Sciatic nerve (tissue), 2 donors: ENCODE results near the gene TAC1. TPM values are rescaled to one million over a fixed set of nuclear protein-coding genes. Genes with fewer than 3 reads are reported as not detected.
"Not testable (repeated sequence)": the region's sequence is repeated elsewhere in the genome, so short reads cannot be mapped to it uniquely, and the experiment has no call there.

Experiments used
- ATAC-seq: fragments of 200-7000 bp; cut with Tn5 transposase; one replicate; pipeline ENCODE4 v1.9.1; 2020; ENCODE audit warnings: mild to moderate bottlenecking, moderate library complexity
- DNase-seq: peaks from one replicate; pipeline ENCODE4 v3.0.0-alpha.2; 2020; ENCODE audit warnings: low spot score
- intact Hi-C: fragments of 100-400 bp; cut with DNase I; formaldehyde crosslinking; loops from one replicate; pipeline ENCODE4 v1.14.2; 2022
- total RNA-seq: library from RNA; stranded (reverse); fragmentation: NEBNext Ultra II Directional; extraction: Animal tissue kit (Norgen Biotek cat#: 25700); gene quantifications from one replicate; pipeline ENCODE4 v1.2.1, GENCODE V29; 2021
- donor health status: DM: no; HTN: no; CAD: no.
- donor health status: DM: no; HTN: no; CAD: no.

TAC1 gene
- 5.9 TPM for total RNA-seq

DNA sequence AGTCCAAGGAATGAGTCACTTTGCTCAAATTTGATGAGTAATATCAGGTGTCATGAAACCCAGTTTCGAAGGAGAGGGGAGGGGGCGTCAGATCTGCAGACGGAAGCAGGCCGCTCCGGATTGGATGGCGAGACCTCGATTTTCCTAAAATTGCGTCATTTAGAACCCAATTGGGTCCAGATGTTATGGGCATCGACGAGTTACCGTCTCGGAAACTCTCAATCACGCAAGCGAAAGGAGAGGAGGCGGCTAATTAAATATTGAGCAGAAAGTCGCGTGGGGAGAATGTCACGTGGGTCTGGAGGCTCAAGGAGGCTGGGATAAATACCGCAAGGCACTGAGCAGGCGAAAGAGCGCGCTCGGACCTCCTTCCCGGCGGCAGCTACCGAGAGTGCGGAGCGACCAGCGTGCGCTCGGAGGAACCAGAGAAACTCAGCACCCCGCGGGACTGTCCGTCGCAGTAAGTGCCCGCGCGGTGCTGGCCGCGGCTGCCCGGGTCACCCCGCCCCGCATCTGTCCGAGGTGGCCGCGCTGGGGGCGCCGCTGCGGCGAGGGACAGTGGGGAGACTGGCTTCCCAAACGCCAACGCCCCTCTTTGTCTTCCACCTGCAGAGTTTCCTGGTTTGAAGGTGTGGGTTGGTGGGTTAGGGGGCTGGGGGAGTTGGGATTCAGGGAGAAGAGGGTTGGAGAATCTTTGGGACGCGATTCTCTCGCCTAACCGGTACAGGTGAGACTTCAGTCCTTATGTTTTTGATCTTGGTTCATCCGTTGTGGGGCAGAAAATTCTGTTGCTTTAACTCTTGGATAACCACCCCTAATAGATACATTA, at the start of gene TAC1:
Gene TAC1 (plus strand): TSS at position 351 of the 829 bp plus-strand sequence. CDS start 527 bp downstream, outside the sequence.
- DNase-seq (no peak), ATAC-seq (peak; percentile 68)
- intact Hi-C loops = no loop called here

DNA sequence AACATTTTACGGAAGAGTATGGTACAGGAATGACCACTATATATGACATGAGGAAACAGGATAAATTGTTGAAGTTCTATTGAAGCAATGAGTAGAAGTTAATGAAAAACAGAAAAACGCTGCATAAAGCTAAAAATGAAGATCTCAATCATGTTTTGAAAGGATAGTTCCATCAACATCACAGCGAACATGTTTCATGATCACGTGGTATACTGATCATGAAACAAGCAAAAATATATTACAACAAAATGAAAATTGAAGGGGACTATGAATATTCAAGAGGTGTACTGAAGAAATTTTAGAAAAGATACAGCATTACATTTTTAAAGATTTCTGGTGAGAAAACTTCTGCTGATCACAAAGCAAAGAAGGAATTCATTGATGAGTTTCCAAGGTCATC, 45.9 kb upstream of the TAC1 start:
- ATAC-seq = no peak
- no peak for DNase-seq
- intact Hi-C loops = no loop called here

DNA sequence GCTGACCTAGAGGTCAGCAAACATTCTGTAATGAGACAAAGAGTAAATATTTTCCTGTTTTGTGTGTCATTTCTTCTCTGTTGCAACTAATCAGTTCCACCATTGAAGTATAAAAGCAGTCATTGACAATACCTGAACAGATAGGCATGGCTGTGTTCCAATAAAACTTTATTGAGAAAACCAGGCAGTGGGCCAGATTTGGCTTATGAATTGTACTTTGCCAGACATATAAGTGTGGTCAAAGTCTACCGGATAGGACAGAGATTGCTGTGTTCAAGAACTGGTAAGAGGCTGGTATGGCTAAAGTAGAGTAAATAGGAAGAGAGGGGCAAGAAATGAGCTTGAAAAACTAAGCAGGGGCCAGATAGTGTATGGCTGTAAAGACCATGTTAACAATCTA, 38.3 kb upstream of the TAC1 start:
- DNase-seq (no peak), ATAC-seq (no peak)
- intact Hi-C loops = no loop called here

- intact Hi-C loops = no loop called here
- ATAC-seq = no peak
- no peak for DNase-seq
Observed at GRCh38 chr7:97694355-97694754, 37.5 kb upstream of the TAC1 start.

- intact Hi-C loops = no loop called here
- ATAC-seq (no peak), DNase-seq (no peak)
Observed at GRCh38 chr7:97697396-97697795, 34.5 kb upstream of the TAC1 start.

DNA sequence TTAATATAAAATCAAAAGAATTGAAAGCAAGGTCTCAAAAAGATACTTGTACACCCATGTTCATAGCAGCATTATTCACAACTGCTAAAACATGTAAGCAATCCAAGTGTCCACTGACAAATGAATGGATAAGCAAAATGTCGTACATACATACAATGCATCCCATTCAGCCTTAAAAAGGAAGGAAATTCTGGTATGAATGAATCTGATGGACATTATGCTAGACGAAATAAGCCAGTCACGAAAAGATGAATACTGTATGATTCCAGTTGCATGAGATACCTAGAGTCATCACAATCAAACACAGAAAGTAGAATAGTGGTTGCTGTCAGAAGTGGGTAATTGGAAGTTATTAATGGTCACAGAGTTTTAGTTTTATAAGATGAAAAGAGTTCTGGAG, 9.5 kb upstream of the TAC1 start:
- intact Hi-C loops = no loop called here
- ATAC-seq = no peak
- DNase-seq = no peak

DNA sequence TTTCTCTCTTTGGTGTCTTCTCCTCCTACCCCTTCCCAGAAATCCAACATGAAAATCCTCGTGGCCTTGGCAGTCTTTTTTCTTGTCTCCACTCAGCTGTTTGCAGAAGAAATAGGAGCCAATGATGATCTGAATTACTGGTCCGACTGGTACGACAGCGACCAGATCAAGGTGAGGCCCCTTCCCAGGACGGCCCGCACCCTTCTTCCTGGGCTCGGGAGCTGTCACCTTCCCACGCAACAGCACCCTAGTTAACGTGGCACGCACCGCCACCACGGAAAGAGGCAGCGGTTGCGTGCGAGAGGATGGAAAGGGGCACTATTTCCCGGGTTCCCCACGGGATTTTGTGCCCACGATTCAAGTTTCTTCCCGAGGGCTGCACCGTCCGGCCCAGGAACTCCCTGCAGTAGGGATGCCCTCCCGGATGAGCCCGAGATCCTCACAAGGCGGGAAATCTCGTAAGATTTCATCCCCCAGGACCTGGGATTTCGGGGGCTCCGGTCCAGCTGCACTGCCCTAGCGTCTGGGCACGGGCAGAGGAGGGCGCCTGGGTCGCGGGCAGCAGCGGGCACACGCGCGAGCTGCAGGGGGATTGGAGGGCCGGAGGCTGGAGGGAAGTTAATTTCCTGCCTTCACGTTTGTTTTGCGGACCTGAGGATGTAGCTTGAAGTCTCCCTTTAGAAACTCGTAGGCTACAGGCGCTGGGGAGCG, 834 bp downstream of the TAC1 start:
- DNase-seq = no peak
- ATAC-seq = peak; percentile 13
- intact Hi-C loops = no loop called here

- intact Hi-C loops = no loop called here
- DNase-seq (no peak), ATAC-seq (peak; percentile 32)
Observed at GRCh38 chr7:97733276-97734161, 1.6 kb downstream of the TAC1 start.

DNA sequence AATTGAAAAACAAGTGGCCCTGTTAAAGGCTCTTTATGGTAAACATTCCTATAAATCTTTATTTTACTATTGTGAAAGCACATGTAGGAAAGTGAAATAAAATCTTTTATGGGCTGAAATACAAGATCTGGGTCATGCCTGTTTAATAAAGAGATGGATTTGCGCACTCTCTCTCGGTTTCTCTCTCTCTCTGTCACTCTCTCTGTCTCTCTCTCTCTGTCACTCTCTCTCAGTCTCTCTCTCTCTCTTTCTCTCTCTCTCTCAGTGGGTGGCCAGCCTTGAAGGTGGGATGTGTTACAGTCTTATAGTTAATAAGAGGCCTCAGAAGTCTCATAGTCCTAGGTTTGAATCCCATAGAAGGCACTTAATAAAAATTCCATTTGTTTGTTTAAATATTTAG, 2.4 kb downstream of the TAC1 start:
- no peak for ATAC-seq
- intact Hi-C loops = no loop called here

GRCh38 chr7:97735075-97735474, 3.2 kb downstream of the TAC1 start:
- intact Hi-C loops = no loop called here
- no peak for DNase-seq
- no peak for ATAC-seq

More for the DNA sequence above, 2.4 kb downstream of the TAC1 start:
- DNase-seq = no peak

- no peak for ATAC-seq
- no peak for DNase-seq
- intact Hi-C loops = no loop called here
Observed at GRCh38 chr7:97748482-97748881, 16.6 kb downstream of the TAC1 start.

DNA sequence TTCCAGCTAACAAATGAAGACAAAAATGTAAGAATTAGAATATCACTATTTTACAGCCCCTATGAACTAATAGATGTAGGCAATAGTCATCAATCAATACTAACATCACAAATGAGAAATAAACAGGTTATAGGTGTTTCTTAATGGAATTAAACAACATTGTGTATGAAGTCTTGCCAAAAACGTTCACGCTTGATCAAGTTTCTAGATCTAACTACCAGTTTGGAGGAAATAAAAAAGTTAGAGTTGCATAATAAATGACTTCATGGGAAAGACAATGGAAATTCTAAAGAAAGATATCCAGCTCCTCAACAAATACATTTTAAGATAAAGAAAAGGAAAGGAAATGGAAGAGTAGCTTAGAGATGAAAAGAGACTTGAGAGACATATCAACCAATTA, 19.7 kb downstream of the TAC1 start:
- ATAC-seq (no peak), DNase-seq (no peak)
- intact Hi-C loops = no loop called here

DNA sequence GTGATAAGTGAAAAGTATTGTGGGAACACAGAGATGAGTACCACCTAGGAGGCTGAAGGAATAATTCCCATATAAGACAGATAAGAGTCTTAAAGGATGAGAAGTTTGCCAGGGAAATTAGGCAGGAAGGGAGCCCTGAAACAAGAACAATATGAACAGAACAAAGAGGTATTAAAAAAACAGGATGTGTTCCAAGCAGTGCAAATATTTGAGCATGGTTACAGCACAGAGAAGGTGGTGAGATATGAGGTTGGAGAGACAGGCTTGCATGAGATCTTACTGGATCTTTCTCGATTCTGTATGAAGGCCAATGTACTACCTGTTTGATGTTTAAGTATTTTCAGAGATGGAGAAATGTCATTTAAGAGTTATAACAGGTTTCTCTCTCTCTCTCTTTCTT, 20.3 kb downstream of the TAC1 start:
- DNase-seq (no peak), ATAC-seq (no peak)
- intact Hi-C loops = no loop called here

- intact Hi-C loops = no loop called here
- DNase-seq (no peak), ATAC-seq (no peak)
Observed at GRCh38 chr7:97757824-97758223, 25.9 kb downstream of the TAC1 start.

DNA sequence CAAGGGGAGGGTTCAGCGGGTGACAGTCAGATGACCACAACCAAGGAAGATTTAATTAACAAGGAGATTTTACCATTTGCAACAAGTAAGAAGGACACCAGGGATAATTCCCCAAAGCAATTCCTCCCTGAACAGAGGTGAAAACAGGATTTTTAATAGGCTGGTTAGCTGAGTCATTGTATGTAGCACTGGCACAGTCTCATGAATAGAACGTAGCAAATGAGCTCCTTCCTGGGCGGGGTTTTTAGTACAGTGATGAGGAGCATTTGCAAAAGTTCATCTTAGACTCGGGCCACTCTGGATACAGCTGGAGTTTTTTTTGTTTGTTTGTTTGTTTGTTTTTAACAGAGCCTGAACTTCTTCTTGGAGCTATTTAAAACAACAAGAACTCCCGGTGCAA, 39.0 kb downstream of the TAC1 start:
- intact Hi-C loops = no loop called here
- ATAC-seq = no peak

DNA sequence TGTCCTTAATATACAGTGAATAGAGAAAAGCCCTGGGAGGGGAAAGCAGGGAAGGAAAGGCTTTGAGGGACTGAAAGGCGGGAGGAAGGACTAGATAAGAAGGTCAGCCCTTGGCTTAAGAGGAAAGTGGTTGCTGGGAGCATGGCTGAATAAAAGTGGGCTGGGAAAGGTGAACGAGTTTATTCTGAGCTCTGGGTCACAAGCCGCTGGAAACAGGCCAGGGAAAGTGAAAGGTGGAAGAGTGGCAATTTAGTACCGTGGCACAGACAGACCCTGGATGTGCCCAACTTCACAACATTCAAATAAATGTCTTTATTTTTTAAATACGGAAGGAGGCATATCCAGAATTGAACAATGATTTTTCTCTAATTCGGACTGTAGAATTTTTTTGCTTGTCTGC, 39.7 kb downstream of the TAC1 start:
- no peak for DNase-seq
- no peak for ATAC-seq
- intact Hi-C loops = no loop called here

More for the DNA sequence above, 39.0 kb downstream of the TAC1 start:
- no peak for DNase-seq

DNA sequence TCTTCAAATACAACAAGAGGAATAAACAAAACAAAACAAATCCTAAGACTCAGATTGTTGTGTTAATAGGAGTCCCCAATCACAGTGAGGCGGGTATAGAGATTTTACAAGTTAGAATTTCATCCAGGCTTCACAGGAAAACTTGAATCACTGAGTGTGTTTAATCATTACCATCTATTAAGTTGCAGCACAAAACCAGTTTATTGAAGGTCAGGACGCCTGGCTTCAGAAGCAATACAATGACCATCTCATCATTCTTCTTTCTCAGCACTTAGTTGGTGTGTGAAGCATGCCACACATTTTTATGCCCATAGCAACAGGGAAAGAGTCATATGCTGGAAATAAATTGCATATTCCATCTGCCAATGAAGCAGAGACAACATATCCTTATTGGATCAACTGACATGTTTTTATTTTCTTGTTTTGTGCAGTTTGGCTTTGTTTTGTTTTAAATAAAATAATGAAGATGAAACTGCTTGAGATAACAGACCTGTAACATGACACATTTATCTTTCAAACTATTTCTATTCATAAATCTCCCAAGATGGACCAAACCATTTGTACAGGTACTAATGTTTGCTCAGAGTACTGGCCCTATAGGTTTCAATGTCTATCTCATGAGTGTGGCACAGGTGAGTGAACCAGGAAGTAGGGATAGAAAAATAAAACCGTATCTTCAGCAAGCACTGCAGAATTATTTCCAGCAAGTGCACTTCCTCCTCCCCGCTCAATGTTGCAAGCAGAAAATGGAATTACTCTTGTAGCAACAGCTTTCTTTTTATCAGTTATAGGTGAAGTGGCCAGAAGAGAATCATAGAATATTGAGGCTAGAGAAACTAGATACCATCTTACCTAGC, 40.4 kb downstream of the TAC1 start:
- ATAC-seq (no peak), DNase-seq (no peak)
- intact Hi-C loops = no loop called here

DNA sequence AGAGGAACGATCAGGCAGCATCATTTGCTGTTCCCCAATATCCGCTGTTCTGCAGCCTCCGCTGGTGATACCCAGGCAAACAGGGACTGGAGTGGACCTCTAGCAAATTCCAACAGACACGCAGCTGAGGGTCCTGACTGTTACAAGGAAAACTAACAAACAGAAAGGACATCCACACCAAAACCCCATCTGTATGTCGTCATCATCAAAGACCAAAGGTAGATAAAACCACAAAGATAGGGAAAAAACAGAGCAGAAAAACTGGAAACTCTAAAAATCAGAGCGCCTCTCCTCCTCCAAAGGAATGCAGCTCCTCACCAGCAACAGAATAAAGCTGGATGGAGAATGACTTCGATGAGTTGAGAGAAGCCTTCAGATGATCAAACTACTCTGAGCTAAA, 54.5 kb downstream of the TAC1 start:
- DNase-seq, intact Hi-C loops, ATAC-seq: not testable (repeated sequence)
